ENCODE measurements around the gene MRPL20. TPM values are rescaled to one million over a fixed set of nuclear protein-coding genes. Genes with fewer than 3 reads are reported as not detected.
"Not testable (repeated sequence)": the region's sequence is repeated elsewhere in the genome, so short reads cannot be mapped to it uniquely, and the experiment has no call there.

The MRPL20 gene
- total RNA-seq, 2 donors from 2014 or later: 57.7 to 147 TPM

DNA sequence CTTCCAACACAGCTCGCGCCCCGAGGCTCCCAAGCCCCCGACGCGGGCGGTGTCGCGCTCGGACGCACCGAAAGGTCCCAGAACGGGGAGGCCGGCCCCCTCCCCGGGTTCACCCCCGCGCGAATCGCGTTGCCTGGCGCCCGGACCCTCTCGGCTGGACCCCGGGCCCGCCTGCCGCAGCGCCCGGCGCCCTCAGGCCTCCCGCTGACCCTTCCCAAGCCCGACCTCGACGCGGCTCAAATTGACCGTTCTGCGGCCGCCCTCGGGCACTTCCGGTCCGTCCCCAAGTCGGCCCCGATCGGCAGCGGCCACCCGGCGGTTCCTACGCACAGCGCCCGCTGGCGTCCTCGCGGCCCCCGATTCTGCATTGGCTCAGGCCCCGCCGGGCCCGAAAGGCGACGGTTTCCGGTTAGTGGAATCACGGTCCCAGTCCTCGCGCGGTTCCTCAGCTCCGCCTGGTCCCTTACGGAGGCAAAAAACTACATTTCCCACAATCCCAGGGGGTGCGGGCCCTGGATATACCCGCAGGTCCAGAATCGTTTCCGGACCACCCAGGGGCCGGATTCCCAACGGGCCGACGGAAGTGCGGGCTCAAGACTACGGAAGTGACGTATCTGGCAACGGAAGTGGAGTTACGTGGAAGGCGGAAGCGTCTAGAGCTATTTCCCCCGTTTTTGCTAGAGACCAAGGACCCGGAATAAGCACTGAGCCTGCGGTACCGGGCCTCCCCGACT is 32.0 kb downstream of the MRPL20 start, which contains the start of gene AURKAIP1:
AURKAIP1 (minus strand) TSS at position 279 of the 734 bp plus-strand sequence. CDS start 451 bp downstream, outside the sequence.
- Mint-ChIP-seq H3K9me3 (no peaks in the 10 kb centered on the region), H3K36me3 (ENCODE audit: low read depth) (peaks cover 26% of the 10 kb centered on the region), H3K4me3 (peak within 1 kb of the TSS; percentile 92), H3K27me3 (no peaks in the 10 kb centered on the region), H3K27ac (peak within 1 kb of the TSS; percentile 97), H3K4me1 (no peaks in the 10 kb centered on the region)
- ATAC-seq (replicated peaks): peak; percentile 87

DNA sequence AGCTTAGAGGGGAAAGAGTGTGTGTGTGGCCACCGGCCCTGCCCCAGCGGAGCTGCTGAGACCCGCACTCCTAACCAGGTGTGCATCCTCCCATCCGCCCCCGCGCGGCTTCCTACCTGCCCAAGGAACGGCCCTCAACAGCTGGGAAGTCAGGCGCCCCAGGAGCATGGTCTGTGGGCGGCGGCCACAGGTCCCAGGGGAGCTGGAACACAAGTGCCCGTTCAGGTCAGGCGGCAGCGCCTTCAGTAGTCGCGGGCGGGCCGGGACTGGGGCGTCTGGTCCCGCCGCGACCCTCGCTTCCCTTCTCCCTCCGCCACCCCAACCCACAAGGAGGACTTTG is 32.5 kb downstream of the MRPL20 start:
- H3K9me3 Mint-ChIP-seq: no peaks in the 10 kb centered on the region
- peaks cover 26% of the 10 kb centered on the region for H3K36me3 Mint-ChIP-seq (ENCODE audit: low read depth)
- H3K27me3 Mint-ChIP-seq: no peaks in the 10 kb centered on the region
- H3K4me1 Mint-ChIP-seq: no peaks in the 10 kb centered on the region
- H3K27ac Mint-ChIP-seq: peak overlapping the region; percentile 97
- ATAC-seq (replicated peaks): no peak
- H3K4me3 Mint-ChIP-seq: peak overlapping the region; percentile 92

DNA sequence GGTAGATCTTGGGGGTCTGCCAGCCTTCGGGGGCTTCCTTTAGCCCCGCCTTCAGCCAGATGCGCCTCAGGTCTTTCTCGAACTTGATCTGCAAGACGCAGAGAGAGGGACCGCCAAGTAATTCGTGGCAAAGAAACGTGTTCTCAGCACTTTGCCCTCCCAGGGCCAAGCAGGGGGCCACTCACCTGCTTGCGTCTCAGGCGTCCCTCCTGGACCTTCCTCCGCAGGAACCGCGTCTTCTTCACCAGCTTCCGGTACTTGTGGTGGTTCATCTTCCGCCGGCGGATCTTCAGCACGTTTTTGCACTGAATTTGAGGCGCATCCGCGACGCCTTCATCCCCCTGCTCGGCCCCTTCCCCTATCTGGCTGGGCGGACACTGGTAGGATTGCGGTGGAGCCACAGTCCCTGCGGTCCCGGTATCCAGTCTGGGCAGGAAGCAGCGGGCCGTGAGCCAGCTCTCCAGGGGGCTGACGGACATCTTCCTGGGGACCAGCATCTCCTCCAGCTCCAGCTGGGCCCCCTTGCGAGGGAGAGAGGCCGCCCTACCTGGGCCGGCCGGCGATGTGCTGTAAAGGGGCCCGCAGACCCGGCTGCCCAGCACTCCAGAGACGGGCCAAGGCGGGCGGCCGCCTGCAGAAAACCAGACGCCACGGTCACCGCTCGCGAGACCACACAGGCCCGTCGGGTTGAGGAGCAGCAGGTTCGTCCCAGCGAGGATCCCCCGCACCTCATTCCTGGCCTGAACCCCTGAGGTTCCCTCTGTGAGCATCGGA is 33.1 kb downstream of the MRPL20 start:
- no peak for ATAC-seq (replicated peaks)
- H3K4me3 Mint-ChIP-seq: peak overlapping the region; percentile 92
- H3K4me1 Mint-ChIP-seq: no peaks in the 10 kb centered on the region
- H3K9me3 Mint-ChIP-seq: no peaks in the 10 kb centered on the region
- H3K36me3 Mint-ChIP-seq (ENCODE audit: low read depth): peaks cover 26% of the 10 kb centered on the region
- H3K27me3 Mint-ChIP-seq: no peaks in the 10 kb centered on the region
- peak overlapping the region; percentile 46 for H3K27ac Mint-ChIP-seq

GRCh38 chr1:1373051-1373814 is 33.9 kb downstream of the MRPL20 start:
- Mint-ChIP-seq H3K27me3 (no peaks in the 10 kb centered on the region), H3K4me3 (peak overlapping the region; percentile 92), H3K27ac (peak overlapping the region; percentile 43), H3K36me3 (ENCODE audit: low read depth) (peaks cover 26% of the 10 kb centered on the region), H3K9me3 (no peaks in the 10 kb centered on the region), H3K4me1 (no peaks in the 10 kb centered on the region)
- no peak for ATAC-seq (replicated peaks)

GRCh38 chr1:1371746-1372711 is 35.1 kb downstream of the MRPL20 start:
- H3K4me3 Mint-ChIP-seq: peak overlapping the region; percentile 27
- peaks cover 26% of the 10 kb centered on the region for H3K36me3 Mint-ChIP-seq (ENCODE audit: low read depth)
- no peaks in the 10 kb centered on the region for H3K4me1 Mint-ChIP-seq
- no peaks in the 10 kb centered on the region for H3K27me3 Mint-ChIP-seq
- no peak overlapping the region for H3K27ac Mint-ChIP-seq
- H3K9me3 Mint-ChIP-seq: no peaks in the 10 kb centered on the region
- ATAC-seq (replicated peaks): peak; percentile 52

- ATAC-seq (replicated peaks): peak; percentile 8
- Mint-ChIP-seq H3K4me3 (peak overlapping the region; percentile 11), H3K9me3 (no peaks in the 10 kb centered on the region), H3K4me1 (no peaks in the 10 kb centered on the region), H3K27me3 (no peaks in the 10 kb centered on the region), H3K36me3 (ENCODE audit: low read depth) (peaks cover 26% of the 10 kb centered on the region), H3K27ac (no peak overlapping the region)
Measured at GRCh38 chr1:1371364-1371745, 35.7 kb downstream of the MRPL20 start.

GRCh38 chr1:1370771-1371300 is 36.3 kb downstream of the MRPL20 start:
- no peak for ATAC-seq (replicated peaks)
- Mint-ChIP-seq H3K4me3 (peak overlapping the region; percentile 11), H3K9me3 (no peaks in the 10 kb centered on the region), H3K4me1 (no peaks in the 10 kb centered on the region), H3K27me3 (no peaks in the 10 kb centered on the region), H3K36me3 (ENCODE audit: low read depth) (peaks cover 26% of the 10 kb centered on the region), H3K27ac (no peak overlapping the region)

DNA sequence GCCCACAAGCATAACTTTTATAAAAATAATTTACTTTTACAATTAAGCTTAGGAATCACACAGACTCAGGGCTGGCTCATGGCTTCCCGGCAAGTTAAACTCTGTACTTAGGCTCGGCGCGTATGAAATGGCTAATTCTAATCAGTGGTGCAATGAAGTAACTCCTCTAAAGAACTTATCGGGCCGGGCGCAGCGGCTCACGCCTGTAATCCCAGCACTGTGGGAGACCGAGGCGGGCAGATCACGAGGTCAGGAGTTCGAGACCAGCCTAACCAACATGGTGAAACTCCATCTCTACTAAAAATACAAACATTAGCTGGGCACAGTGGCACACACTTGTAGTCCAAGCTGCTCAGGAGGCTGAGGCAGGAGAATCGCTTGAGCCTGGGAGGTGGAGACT is 37.0 kb downstream of the MRPL20 start:
- H3K36me3 Mint-ChIP-seq (ENCODE audit: low read depth): peaks cover 21% of the 10 kb centered on the region
- ATAC-seq (replicated peaks); H3K9me3 Mint-ChIP-seq; H3K4me1 Mint-ChIP-seq; H3K4me3 Mint-ChIP-seq; H3K27me3 Mint-ChIP-seq; H3K27ac Mint-ChIP-seq: not testable (repeated sequence)

- no peak overlapping the region for H3K27ac Mint-ChIP-seq
- H3K4me1 Mint-ChIP-seq: no peaks in the 10 kb centered on the region
- no peak for ATAC-seq (replicated peaks)
- no peaks in the 10 kb centered on the region for H3K27me3 Mint-ChIP-seq
- H3K36me3 Mint-ChIP-seq (ENCODE audit: low read depth): no peaks in the 10 kb centered on the region
- no peaks in the 10 kb centered on the region for H3K9me3 Mint-ChIP-seq
- no peak overlapping the region for H3K4me3 Mint-ChIP-seq
Measured at GRCh38 chr1:1367315-1367714, 39.8 kb downstream of the MRPL20 start.

DNA sequence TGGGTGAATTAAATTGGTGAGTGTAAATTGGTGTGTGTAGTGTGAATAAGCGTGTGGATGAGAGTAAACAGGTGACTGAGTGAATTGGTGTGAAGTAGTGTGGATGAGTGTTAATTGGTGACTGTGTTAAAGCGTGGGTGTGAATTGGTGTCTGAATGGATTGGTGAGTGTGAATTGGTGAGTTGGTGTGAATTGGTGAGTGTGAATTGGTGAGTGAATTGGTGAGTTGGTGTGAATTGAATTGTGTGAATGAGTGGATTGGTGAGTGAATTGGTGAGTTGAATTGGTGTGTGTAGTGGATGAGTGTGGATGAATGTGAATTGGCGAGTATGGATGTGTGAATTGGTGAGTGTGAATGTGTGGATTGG is 40.4 kb downstream of the MRPL20 start:
- no peaks in the 10 kb centered on the region for H3K27me3 Mint-ChIP-seq
- H3K36me3 Mint-ChIP-seq (ENCODE audit: low read depth): no peaks in the 10 kb centered on the region
- no peak overlapping the region for H3K27ac Mint-ChIP-seq
- no peak overlapping the region for H3K4me3 Mint-ChIP-seq
- no peak for ATAC-seq (replicated peaks)
- H3K9me3 Mint-ChIP-seq: no peaks in the 10 kb centered on the region
- H3K4me1 Mint-ChIP-seq: no peaks in the 10 kb centered on the region

DNA sequence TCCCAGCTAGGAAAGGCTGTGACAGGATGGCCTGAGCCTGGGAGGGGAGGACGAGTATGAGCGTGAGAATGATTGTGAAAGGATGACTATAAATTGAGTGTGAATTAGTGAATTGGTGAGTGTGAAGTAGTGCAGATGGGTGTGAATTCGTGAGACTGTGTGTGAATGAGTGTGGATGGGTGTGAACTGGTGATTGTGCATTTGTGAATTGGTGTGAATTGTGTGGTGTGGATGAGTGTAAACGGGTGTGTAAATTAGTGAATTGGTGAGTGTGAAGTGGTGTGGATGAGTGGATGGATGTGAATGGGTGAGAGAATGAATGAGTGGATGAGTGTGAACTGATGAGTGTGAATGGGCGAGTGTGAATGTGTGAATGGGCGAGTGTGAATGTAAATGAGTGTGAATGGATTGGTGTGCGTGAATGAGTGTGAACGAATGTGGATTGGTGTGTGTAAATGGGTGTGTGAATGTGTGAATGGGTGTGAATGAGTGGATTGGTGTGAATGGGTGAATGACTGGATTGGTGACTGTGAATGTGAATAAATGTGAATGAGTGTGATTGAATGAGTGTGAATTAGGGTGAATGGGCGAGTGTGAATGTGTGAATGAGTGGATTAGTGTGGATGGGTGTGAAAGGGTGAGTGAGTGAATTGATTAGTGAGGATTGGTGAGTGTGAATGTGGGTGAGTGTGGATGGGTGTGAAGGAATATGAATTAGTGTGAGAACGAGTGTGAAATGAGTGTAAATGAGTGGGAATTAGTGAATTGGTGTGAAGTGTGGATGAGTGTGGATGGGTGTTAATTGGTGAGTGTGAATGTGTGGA is 41.0 kb downstream of the MRPL20 start:
- no peaks in the 10 kb centered on the region for H3K9me3 Mint-ChIP-seq
- H3K36me3 Mint-ChIP-seq (ENCODE audit: low read depth): no peaks in the 10 kb centered on the region
- no peak for ATAC-seq (replicated peaks)
- H3K4me3 Mint-ChIP-seq: no peak overlapping the region
- no peaks in the 10 kb centered on the region for H3K27me3 Mint-ChIP-seq
- peaks cover under 1% of the 10 kb centered on the region for H3K4me1 Mint-ChIP-seq
- H3K27ac Mint-ChIP-seq: no peak overlapping the region

- Mint-ChIP-seq H3K4me1 (peaks cover 6% of the 10 kb centered on the region), H3K9me3 (no peaks in the 10 kb centered on the region), H3K4me3 (no peak overlapping the region), H3K36me3 (ENCODE audit: low read depth) (no peaks in the 10 kb centered on the region), H3K27me3 (no peaks in the 10 kb centered on the region), H3K27ac (no peak overlapping the region)
- ATAC-seq (replicated peaks): no peak
Measured at GRCh38 chr1:1364266-1364665, 42.8 kb downstream of the MRPL20 start.

DNA sequence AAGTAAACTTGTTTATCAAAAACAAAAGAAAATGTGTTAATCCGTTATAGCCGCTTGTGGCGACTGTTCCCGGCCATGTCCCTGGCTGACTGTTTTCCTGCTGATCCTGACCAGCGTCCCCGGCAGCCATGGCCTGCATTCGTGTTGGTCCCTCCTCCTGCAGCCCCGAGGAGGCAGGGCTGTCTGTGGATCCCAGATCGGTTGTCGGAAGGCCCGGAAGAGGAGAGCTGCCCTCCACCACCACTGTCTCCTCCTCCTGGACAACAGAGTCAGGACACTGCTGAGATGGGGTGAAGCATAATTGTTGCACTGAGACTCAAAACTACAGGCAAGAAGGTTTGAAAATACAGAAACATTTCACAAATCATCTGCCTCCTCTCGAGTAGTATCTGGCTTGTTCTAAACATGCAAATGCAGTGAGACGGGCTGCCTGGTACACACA is 45.1 kb downstream of the MRPL20 start:
- H3K4me3 Mint-ChIP-seq: no peak overlapping the region
- peaks cover 6% of the 10 kb centered on the region for H3K4me1 Mint-ChIP-seq
- H3K27me3 Mint-ChIP-seq: no peaks in the 10 kb centered on the region
- ATAC-seq (replicated peaks): no peak
- no peaks in the 10 kb centered on the region for H3K36me3 Mint-ChIP-seq (ENCODE audit: low read depth)
- no peaks in the 10 kb centered on the region for H3K9me3 Mint-ChIP-seq
- H3K27ac Mint-ChIP-seq: no peak overlapping the region

Data from activated T-helper 17 cell treated with anti-CD3 and anti-CD28 coated beads, Interleukin-2, amount 50 U/mL, for 72 hours (primary cell).